KBM-7 (cell line): ENCODE results near the gene MCF2.
"Not testable (repeated sequence)": the region's sequence is repeated elsewhere in the genome, so short reads cannot be mapped to it uniquely, and the experiment has no call there.

Experiments used
- DNase-seq: peaks from one replicate; pipeline ENCODE4 v3.0.0-alpha.2; 2015
- in situ Hi-C: fragments of 300-500 bp; cut with MboI; formaldehyde crosslinking; loops from 2 replicates; pipeline ENCODE4 v1.14.3; 2020; ENCODE audit warnings: low sequenced_read_pairs, low pct_unique_long_range_greater_than_20kb, mixed read lengths

Gene MCF2

GRCh38 chrX:139708067-139708466 is at the start of gene MCF2:
Gene MCF2 (minus strand): TSS chrX:139708167. CDS start chrX:139651744, 56,423 bp downstream.
- DNase-seq = no peak
- in situ Hi-C loops = no loop called here

- no peak for DNase-seq
- in situ Hi-C loops = no loop called here
These were observed 43.1 kb upstream of the MCF2 start for GRCh38 chrX:139751053-139751452.

GRCh38 chrX:139750390-139750789 is 42.4 kb upstream of the MCF2 start:
- in situ Hi-C loops = no loop called here
- no peak for DNase-seq

- in situ Hi-C loops = no loop called here
- DNase-seq = no peak
These were observed 31.2 kb upstream of the MCF2 start for GRCh38 chrX:139739138-139739537.

GRCh38 chrX:139738581-139738980 is 30.6 kb upstream of the MCF2 start:
- in situ Hi-C loops = no loop called here
- no peak for DNase-seq

GRCh38 chrX:139736151-139736550 is 28.2 kb upstream of the MCF2 start:
- in situ Hi-C loops = no loop called here
- no peak for DNase-seq

- DNase-seq = no peak
- in situ Hi-C loops = no loop called here
These were observed 27.0 kb upstream of the MCF2 start for GRCh38 chrX:139734996-139735395.

GRCh38 chrX:139725720-139726119 is 17.8 kb upstream of the MCF2 start:
- DNase-seq = no peak
- in situ Hi-C loops = no loop called here

GRCh38 chrX:139724626-139725025 is 16.7 kb upstream of the MCF2 start:
- in situ Hi-C loops = no loop called here
- no peak for DNase-seq

GRCh38 chrX:139720979-139721378 is 13.0 kb upstream of the MCF2 start:
- in situ Hi-C loops = no loop called here
- no peak for DNase-seq

GRCh38 chrX:139720136-139720535 is 12.2 kb upstream of the MCF2 start:
- DNase-seq = no peak
- in situ Hi-C loops = no loop called here

GRCh38 chrX:139702658-139703057 is 5.3 kb downstream of the MCF2 start:
- no peak for DNase-seq
- in situ Hi-C loops = no loop called here

GRCh38 chrX:139692908-139693307 is 15.1 kb downstream of the MCF2 start:
- in situ Hi-C loops = no loop called here
- no peak for DNase-seq

- in situ Hi-C loops = no loop called here
- no peak for DNase-seq
These were observed 15.5 kb downstream of the MCF2 start for GRCh38 chrX:139692506-139692849.

GRCh38 chrX:139691843-139692505 is 16.0 kb downstream of the MCF2 start:
- DNase-seq = no peak
- in situ Hi-C loops = no loop called here

- no peak for DNase-seq
- in situ Hi-C loops = no loop called here
These were observed 16.5 kb downstream of the MCF2 start for GRCh38 chrX:139691493-139691842.

GRCh38 chrX:139685175-139685574 is 22.8 kb downstream of the MCF2 start:
- in situ Hi-C loops, DNase-seq: not testable (repeated sequence)

GRCh38 chrX:139680356-139680755 is 27.6 kb downstream of the MCF2 start:
- in situ Hi-C loops = no loop called here

GRCh38 chrX:139647597-139647996 is 60.4 kb downstream of the MCF2 start:
- DNase-seq = no peak
- in situ Hi-C loops = no loop called here

More at GRCh38 chrX:139680356-139680755, 27.6 kb downstream of the MCF2 start:
- no peak for DNase-seq

GRCh38 chrX:139642241-139642927 is 65.6 kb downstream of the MCF2 start:
- no peak for DNase-seq
- in situ Hi-C loops = no loop called here

GRCh38 chrX:139640259-139640658 is 67.7 kb downstream of the MCF2 start:
- DNase-seq = no peak
- in situ Hi-C loops = no loop called here
